ENCODE measurements around the gene DNAJA3.

Gene DNAJA3

DNA sequence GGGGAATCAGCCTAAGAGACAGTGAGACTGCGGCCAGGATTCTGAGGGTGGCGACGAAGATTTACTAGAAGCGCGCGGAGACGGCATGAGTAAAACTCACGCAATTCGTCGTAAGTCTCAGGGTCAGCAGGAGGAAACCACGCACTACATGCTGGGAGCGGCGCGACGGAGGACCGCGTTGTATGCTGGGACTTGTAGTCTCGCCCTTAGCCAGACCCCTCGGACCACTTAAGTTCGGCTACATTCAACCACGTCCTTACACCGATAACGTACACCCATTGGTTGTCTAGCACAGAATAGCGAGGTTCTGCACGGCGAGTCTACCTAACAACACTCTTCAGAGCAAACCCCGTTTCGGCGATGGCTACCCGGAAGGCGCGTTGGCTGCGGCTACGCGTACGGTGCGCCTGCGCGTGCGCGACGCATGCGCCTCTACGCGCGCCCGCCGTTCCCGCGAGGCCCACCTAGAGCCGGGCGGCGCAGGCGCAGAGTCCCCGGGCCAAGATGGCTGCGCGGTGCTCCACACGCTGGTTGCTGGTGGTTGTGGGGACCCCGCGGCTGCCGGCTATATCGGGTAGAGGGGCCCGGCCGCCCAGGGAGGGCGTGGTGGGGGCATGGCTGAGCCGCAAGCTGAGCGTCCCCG lies at the start of gene DNAJA3:
Gene DNAJA3 (plus strand): TSS at position 491 of the 643 bp plus-strand sequence. CDS start 14 bp downstream, at position 505.
- peak; percentile 93 for DNase-seq

DNA sequence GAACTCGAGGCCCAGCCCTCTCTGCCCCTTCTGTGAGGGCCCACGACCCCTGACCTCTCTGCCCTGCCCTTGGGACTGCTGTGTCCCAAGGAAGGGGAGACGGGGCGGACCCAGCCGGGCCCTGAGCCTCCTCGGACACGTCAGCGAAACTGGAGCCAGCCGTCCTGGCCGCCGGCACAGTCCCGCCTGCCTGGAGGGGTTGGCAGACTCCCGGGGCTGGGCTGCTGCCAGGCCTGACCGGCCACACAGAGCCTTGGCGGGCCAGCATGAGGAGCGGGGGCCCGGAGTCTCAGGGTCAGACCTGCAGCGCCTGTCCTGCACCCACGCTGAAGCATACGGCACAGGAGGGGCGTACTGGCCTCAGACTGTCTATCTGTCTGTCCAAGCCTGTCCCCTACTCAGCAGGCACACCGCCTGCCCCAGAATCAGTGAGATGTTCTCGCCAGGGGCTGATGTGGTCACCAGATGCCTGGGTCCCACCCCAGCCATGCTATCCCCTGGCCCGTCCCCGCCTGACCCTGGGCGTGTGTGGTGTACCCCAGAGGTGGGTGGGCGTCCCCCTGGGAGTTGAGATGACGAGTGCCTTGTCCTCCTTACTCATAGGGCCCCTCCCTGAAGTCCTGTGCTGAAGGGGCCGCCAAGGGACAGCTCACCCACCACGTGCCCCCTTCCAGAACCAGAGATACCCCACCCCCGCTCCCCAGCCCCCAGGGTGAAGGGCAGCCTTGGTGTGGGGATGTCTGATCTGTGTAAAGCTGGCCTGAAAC lies 49.4 kb upstream of the DNAJA3 start:
- no peak for DNase-seq

- DNase-seq: no peak
These were observed 48.6 kb upstream of the DNAJA3 start for GRCh38 chr16:4376893-4377572.

DNA sequence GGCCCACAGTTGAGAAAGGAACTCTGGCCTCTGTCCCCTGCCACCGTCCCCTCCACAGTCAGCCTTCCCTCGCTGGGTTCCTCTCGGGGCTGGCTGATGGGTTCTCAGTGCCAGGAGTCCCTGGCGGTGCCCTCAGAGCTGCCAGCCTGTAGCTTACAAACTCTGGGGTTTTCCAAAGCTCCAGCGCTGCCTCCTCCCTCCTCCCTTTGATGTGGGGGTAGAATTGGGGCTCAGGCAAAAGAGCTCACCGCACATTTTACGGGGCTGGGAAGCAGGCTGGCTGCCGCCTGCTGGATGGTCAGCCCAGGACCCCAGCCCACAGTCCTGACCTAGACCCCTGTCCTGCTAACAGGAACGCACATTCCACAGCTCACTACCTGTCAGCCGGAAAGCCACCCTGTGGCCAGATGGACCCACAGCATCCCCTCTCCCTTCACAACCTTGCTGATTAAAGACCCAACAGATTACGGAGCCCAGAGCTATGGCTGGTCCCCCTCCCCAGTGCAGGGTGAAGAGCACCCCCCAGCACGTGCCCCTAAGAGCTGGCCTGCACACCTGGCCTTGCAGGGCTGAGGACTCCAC lies 48.0 kb upstream of the DNAJA3 start:
- DNase-seq: no peak

DNA sequence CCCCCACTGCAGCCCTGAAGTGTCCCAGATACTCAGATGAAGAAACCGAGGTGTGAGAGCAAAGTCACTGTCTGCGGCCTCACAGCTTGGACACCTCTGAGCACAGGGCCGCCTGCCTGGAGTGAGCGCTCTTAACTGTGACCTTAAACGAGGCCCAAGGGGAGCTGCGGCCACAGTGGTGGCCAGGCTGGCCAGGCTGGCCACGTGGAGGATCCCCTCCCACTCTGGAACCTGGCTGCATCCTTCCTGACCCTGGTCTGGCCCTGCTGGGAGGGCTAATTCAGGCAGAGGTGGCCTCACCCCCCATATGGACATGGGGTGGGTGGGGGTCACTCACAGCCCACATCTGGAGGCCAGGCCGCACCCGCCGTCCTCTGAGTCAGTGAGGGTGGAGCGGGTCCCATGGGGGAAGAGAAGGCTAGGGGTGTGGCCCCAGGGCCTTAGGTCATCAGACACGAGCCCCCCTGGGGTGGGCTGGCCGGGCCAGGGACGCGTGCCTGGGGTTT lies 47.5 kb upstream of the DNAJA3 start:
- no peak for DNase-seq

- no peak for DNase-seq
These were observed 46.5 kb upstream of the DNAJA3 start for GRCh38 chr16:4378999-4379690.

DNA sequence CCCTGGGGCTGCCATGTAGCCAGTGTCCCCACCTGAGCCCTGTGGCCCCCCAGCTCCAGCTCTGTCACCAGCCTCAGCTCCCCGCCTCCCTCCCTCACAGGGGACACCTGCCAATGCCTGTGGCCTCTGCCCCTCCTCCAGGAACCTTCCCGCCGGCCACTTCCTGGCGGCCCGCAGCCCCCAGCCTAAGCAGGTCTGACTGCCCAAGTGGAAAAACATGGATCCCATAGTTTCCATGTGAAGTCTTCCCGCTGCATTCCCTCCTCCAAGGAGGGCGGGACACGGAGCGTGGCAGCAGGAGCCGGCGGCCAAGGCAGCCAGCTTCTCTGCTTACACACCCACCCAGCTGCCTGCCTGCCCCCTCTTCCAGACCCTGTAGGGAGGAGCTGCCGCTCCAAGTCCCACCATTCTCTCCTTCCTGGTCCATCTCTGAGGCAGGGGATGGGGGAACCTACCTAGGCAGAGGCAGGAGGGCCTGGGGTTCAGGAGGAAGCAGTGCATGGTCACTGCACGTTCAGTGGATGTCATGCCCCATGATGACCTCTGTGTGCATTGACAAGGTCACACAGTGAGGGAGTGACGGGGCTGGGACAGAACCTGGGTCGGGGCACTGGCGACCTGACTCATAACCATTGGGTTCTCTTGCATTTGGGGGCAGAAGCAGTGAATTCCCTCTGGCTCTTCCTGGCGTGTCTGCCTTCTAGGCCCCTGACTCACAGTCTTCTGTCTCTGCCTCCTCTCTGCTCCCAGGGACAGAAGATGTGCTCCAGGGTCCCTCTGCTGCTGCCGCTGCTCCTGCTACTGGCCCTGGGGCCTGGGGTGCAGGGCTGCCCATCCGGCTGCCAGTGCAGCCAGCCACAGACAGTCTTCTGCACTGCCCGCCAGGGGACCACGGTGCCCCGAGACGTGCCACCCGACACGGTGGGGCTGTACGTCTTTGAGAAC lies 45.3 kb upstream of the DNAJA3 start:
- DNase-seq: no peak

DNA sequence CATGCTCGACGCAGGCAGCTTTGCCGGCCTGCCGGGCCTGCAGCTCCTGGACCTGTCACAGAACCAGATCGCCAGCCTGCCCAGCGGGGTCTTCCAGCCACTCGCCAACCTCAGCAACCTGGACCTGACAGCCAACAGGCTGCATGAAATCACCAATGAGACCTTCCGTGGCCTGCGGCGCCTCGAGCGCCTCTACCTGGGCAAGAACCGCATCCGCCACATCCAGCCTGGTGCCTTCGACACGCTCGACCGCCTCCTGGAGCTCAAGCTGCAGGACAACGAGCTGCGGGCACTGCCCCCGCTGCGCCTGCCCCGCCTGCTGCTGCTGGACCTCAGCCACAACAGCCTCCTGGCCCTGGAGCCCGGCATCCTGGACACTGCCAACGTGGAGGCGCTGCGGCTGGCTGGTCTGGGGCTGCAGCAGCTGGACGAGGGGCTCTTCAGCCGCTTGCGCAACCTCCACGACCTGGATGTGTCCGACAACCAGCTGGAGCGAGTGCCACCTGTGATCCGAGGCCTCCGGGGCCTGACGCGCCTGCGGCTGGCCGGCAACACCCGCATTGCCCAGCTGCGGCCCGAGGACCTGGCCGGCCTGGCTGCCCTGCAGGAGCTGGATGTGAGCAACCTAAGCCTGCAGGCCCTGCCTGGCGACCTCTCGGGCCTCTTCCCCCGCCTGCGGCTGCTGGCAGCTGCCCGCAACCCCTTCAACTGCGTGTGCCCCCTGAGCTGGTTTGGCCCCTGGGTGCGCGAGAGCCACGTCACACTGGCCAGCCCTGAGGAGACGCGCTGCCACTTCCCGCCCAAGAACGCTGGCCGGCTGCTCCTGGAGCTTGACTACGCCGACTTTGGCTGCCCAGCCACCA lies 44.4 kb upstream of the DNAJA3 start:
- DNase-seq: no peak

GRCh38 chr16:4381935-4382794 lies 43.5 kb upstream of the DNAJA3 start:
- no peak for DNase-seq

DNA sequence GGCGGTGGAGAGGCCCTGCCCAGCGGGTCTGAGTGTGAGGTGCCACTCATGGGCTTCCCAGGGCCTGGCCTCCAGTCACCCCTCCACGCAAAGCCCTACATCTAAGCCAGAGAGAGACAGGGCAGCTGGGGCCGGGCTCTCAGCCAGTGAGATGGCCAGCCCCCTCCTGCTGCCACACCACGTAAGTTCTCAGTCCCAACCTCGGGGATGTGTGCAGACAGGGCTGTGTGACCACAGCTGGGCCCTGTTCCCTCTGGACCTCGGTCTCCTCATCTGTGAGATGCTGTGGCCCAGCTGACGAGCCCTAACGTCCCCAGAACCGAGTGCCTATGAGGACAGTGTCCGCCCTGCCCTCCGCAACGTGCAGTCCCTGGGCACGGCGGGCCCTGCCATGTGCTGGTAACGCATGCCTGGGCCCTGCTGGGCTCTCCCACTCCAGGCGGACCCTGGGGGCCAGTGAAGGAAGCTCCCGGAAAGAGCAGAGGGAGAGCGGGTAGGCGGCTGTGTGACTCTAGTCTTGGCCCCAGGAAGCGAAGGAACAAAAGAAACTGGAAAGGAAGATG lies 42.8 kb upstream of the DNAJA3 start:
- no peak for DNase-seq

GRCh38 chr16:4383591-4384444 lies 41.9 kb upstream of the DNAJA3 start:
- no peak for DNase-seq

GRCh38 chr16:4384509-4384942 lies 41.1 kb upstream of the DNAJA3 start:
- DNase-seq: no peak

GRCh38 chr16:4385066-4385788 lies 40.4 kb upstream of the DNAJA3 start:
- no peak for DNase-seq

DNA sequence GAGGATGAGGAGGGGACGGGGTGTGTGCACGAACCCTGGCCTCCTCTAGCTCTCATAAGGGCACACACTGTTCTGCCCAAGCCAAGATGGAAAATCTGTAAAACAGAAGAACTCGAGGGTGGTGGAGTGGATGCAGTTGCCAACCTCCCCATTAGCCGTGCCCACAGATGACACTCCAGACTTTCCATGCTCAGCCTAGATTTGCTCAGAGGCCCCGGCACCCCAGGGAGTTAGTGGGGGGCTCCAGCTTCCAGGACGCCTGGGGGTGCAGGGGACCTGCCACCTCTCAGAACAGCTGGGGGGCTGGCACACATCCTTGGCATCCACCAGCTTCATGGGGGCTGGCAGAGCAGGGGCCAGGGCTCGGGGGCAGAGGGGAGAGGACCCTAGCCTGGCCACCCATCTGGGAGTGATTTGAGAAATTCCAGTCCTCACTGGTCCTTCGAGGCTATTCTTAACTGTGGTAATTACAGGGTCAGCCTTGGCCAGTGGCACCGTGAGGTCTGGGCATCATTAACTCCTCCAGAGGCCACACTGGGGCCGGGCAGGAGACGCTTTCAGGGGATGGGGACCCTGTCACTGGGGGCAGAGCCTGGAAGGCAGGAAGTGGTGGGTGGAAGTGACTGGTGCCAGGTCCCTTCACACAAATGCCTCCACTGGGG lies 39.7 kb upstream of the DNAJA3 start:
- DNase-seq: no peak

DNA sequence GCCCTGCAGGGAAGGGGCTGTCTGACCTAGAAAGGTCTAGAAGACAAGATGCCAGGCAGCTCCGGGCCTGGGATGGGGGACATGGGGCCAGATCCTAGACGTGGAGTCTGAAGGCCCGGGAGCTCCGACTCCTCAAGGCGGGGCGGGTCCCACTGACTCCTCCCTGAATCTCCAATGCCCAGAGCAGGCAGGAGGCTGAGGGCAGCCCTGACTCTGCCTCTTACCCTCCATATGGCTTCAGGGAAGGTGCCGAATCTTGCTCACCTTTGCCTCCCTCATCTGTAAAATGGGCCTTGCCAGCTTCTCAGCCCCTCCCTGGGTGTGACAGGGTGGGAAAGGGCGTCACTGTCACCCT lies 39.2 kb upstream of the DNAJA3 start:
- no peak for DNase-seq

- no peak for DNase-seq
These were observed 38.6 kb upstream of the DNAJA3 start for GRCh38 chr16:4386951-4387565.

GRCh38 chr16:4387781-4388180 lies 37.9 kb upstream of the DNAJA3 start:
- DNase-seq: no peak

Data from activated T-cell treated with anti-CD3 and anti-CD28 coated beads, Interleukin-2, amount 50 U/mL, for 1 hour (primary cell).